ENCODE results near the gene TEX53.

DNA sequence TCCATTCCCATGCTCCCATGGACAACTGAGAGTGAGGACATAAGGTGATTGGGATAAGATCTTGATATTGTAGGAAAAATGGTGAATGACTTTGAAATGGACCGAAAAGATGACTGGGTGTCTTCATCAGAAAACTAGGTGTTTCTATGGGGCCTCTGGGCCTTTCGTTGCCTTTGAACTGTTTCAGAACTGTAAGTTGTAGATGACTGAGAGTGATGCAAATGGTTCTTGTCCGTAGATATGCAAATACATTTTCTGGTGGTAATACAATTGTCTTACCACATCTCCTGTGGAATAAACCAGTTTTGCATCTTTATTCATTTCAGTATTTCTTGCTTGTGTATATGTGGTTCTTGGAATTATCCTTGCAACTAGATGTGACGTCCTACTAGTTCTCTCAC, 40.3 kb upstream of the TEX53 start:
- TF ChIP-seq, protein P1, sequence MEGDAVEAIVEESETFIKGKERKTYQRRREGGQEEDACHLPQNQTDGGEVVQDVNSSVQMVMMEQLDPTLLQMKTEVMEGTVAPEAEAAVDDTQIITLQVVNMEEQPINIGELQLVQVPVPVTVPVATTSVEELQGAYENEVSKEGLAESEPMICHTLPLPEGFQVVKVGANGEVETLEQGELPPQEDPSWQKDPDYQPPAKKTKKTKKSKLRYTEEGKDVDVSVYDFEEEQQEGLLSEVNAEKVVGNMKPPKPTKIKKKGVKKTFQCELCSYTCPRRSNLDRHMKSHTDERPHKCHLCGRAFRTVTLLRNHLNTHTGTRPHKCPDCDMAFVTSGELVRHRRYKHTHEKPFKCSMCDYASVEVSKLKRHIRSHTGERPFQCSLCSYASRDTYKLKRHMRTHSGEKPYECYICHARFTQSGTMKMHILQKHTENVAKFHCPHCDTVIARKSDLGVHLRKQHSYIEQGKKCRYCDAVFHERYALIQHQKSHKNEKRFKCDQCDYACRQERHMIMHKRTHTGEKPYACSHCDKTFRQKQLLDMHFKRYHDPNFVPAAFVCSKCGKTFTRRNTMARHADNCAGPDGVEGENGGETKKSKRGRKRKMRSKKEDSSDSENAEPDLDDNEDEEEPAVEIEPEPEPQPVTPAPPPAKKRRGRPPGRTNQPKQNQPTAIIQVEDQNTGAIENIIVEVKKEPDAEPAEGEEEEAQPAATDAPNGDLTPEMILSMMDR (IDR thresholded peaks at IDR 0.05; ENCODE audit: poor library complexity): no peak
- TF ChIP-seq EZH2phosphoT487 (IDR thresholded peaks at IDR 0.05; ENCODE audit: low read depth, severe bottlenecking, unreplicated experiment): no peak
